HEK293 (cell line): ENCODE measurements around the gene TOR2A.

ENCODE experiments used
- CTCF ChIA-PET: fragments of 350-600 bp; formaldehyde crosslinking; extraction: SDS; loops from one replicate; lab custom pipeline; 2021; ENCODE audit warnings: antibody characterized with exemption; lab: Yijun Ruan, JAX
- POLR2A ChIA-PET: fragments of 300-600 bp; formaldehyde crosslinking; extraction: SDS; loops from one replicate; lab custom pipeline; 2020; ENCODE audit warnings: antibody characterized with exemption, inconsistent platforms; lab: Yijun Ruan, JAX
- H3K27ac ChIP-seq: fragments of 200-500 bp; sonication (Bioruptor generic); 2 replicates; pipeline ENCODE4 v1.5.1; 2014; ENCODE audit warnings: low read depth, low read length, control low read depth, inconsistent platforms; ENCODE audit errors: extremely low read depth
- H3K36me3 ChIP-seq, 2 experiments: fragments of 200-500 bp in 1 of 2; sonication (Bioruptor generic) in 1 of 2; 1 replicate in 1 of 2; 2 replicates in 1 of 2; pipeline ENCODE4 v1.5.1; 2014 to 2017; ENCODE audit warnings: inconsistent platforms in 2 of 2, low read length in 2 of 2; ENCODE audit not compliant: control insufficient read depth in 2 of 2, insufficient read depth in 1 of 2
- H3K4me1 ChIP-seq: fragments of 200-500 bp; sonication (Bioruptor generic); 2 replicates; pipeline ENCODE4 v1.5.1; 2014; ENCODE audit warnings: mild to moderate bottlenecking, low read length, inconsistent platforms; ENCODE audit not compliant: control insufficient read depth, insufficient read depth
- H3K4me3 ChIP-seq: 2 replicates; pipeline ENCODE4 v1.5.1; 2011; ENCODE audit warnings: low read depth, mild to moderate bottlenecking, control low read depth, low read length, moderate library complexity
- H3K9me3 ChIP-seq: fragments of 200-500 bp; sonication (Bioruptor generic); 2 replicates; pipeline ENCODE4 v1.5.1; 2014; ENCODE audit warnings: low read depth, low read length, inconsistent platforms; ENCODE audit not compliant: control insufficient read depth, insufficient read depth
- GLIS2 ChIP-seq: fragments of 450-650 bp; formaldehyde crosslinking; IDR thresholded peaks from 2 replicates; pipeline ENCODE4 v1.5.1; 2016; ENCODE audit warnings: missing biosample characterization, missing genetic modification characterization
- KLF17 ChIP-seq: fragments of 450-650 bp; formaldehyde crosslinking; IDR thresholded peaks from 2 replicates; pipeline ENCODE4 v1.5.1; 2016; ENCODE audit warnings: missing biosample characterization, missing genetic modification characterization
- SCRT1 ChIP-seq: fragments of 450-650 bp; formaldehyde crosslinking; IDR thresholded peaks from 2 replicates; pipeline ENCODE4 v1.5.1; 2016; ENCODE audit warnings: missing biosample characterization, missing genetic modification characterization, borderline replicate concordance
- ZBTB1 ChIP-seq: fragments of 450-650 bp; formaldehyde crosslinking; IDR thresholded peaks from 2 replicates; pipeline ENCODE4 v1.5.1; 2016; ENCODE audit warnings: missing biosample characterization, missing genetic modification characterization
- ZBTB26 ChIP-seq: fragments of 450-650 bp; formaldehyde crosslinking; optimal IDR thresholded peaks from 2 replicates; pipeline ENCODE3; 2016; ENCODE audit warnings: missing biosample characterization, mild to moderate bottlenecking, missing genetic modification characterization
- ZEB2 ChIP-seq: fragments of 450-650 bp; formaldehyde crosslinking; IDR thresholded peaks from 2 replicates; pipeline ENCODE4 v1.5.1; 2016; ENCODE audit warnings: missing biosample characterization, missing genetic modification characterization
- ZNF112 ChIP-seq: fragments of 450-650 bp; formaldehyde crosslinking; IDR thresholded peaks from 2 replicates; pipeline ENCODE4 v1.5.0; 2017; ENCODE audit warnings: missing biosample characterization, missing genetic modification characterization
- ZNF16 ChIP-seq: fragments of 450-650 bp; formaldehyde crosslinking; IDR thresholded peaks from 2 replicates; pipeline ENCODE4 v1.5.1; 2016; ENCODE audit warnings: low read depth, missing biosample characterization, missing genetic modification characterization
- ZNF184 ChIP-seq: fragments of 450-650 bp; IDR thresholded peaks from 2 replicates; pipeline ENCODE4 v1.5.1; 2018; ENCODE audit warnings: missing biosample characterization, mild to moderate bottlenecking, missing genetic modification characterization
- ZNF266 ChIP-seq: fragments of 450-650 bp; formaldehyde crosslinking; IDR thresholded peaks from 2 replicates; pipeline ENCODE4 v1.5.1; 2016; ENCODE audit warnings: missing biosample characterization, missing genetic modification characterization, low read depth
- ZNF354C ChIP-seq: fragments of 450-650 bp; formaldehyde crosslinking; IDR thresholded peaks from 2 replicates; pipeline ENCODE4 v1.5.1; 2016; ENCODE audit warnings: missing biosample characterization, missing genetic modification characterization, low read depth, borderline replicate concordance
- ZNF558 ChIP-seq: fragments of 450-650 bp; formaldehyde crosslinking; IDR thresholded peaks from 2 replicates; pipeline ENCODE4 v1.5.1; 2016; ENCODE audit warnings: missing biosample characterization, missing genetic modification characterization
- ZNF560 ChIP-seq: fragments of 450-650 bp; formaldehyde crosslinking; IDR thresholded peaks from 2 replicates; pipeline ENCODE4 v1.5.1; 2017; ENCODE audit warnings: missing biosample characterization, missing genetic modification characterization, borderline replicate concordance
- ZNF660 ChIP-seq: fragments of 450-650 bp; IDR thresholded peaks from 2 replicates; pipeline ENCODE4 v1.5.1; 2018; ENCODE audit warnings: missing biosample characterization, mild to moderate bottlenecking, missing genetic modification characterization
- ZNF670 ChIP-seq: fragments of 450-650 bp; formaldehyde crosslinking; IDR thresholded peaks from 2 replicates; pipeline ENCODE4 v1.5.1; 2016; ENCODE audit warnings: missing biosample characterization, missing genetic modification characterization, low read depth
- ZSCAN4 ChIP-seq: fragments of 450-650 bp; formaldehyde crosslinking; IDR thresholded peaks from 2 replicates; pipeline ENCODE4 v1.5.1; 2017; ENCODE audit warnings: missing biosample characterization, missing genetic modification characterization
- TF ChIP-seq, protein P1 (sequence below): fragments of 450-650 bp; formaldehyde crosslinking; IDR thresholded peaks from 2 replicates; pipeline ENCODE4 v1.5.1; 2016; ENCODE audit warnings: missing biosample characterization, missing genetic modification characterization
- TF ChIP-seq, protein P2 (sequence below): fragments of 450-650 bp; formaldehyde crosslinking; IDR thresholded peaks from 2 replicates; pipeline ENCODE4 v1.5.1; 2016; ENCODE audit warnings: missing biosample characterization, missing genetic modification characterization

The TOR2A gene

GRCh38 chr9:127690735-127691134 is 44.4 kb downstream of the TOR2A start:
- H3K9me3 ChIP-seq: no peaks in the 10 kb centered on the region
- TF ChIP-seq ZNF354C: no peak
- TF ChIP-seq ZNF558: no peak
- no peak for TF ChIP-seq ZBTB1 (tag by site-specific recombination)
- no peak for TF ChIP-seq ZBTB26 (tag by site-specific recombination)
- no peak for TF ChIP-seq KLF17 (tag by site-specific recombination)
- TF ChIP-seq, protein P1, sequence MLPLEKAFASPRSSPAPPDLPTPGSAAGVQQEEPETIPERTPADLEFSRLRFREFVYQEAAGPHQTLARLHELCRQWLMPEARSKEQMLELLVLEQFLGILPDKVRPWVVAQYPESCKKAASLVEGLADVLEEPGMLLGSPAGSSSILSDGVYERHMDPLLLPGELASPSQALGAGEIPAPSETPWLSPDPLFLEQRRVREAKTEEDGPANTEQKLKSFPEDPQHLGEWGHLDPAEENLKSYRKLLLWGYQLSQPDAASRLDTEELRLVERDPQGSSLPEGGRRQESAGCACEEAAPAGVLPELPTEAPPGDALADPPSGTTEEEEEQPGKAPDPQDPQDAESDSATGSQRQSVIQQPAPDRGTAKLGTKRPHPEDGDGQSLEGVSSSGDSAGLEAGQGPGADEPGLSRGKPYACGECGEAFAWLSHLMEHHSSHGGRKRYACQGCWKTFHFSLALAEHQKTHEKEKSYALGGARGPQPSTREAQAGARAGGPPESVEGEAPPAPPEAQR (tag by site-specific recombination): no peak
- H3K4me1 ChIP-seq: no peaks in the 10 kb centered on the region
- peaks cover 0 to 36% of the 10 kb centered on the region in 2 experiments; a peak in 1 of 3 replicates for H3K36me3 ChIP-seq
- no peak overlapping the region for H3K27ac ChIP-seq
- CTCF ChIA-PET: interaction anchor here (1.0 kb wide), 1 partner anchor 179 kb away, joined by 4 read pairs; no protein-coding TSS in a partner anchor
- POLR2A ChIA-PET: no interaction called here
- H3K4me3 ChIP-seq: no peak overlapping the region

- ChIA-PET POLR2A (no interaction called here), CTCF (interaction anchor here (0.6 kb wide), 1 partner anchor 315 kb away, joined by 4 read pairs; no protein-coding TSS in a partner anchor)
- no peak for TF ChIP-seq SCRT1 (tag by site-specific recombination)
- no peak for TF ChIP-seq ZNF660 (tag by site-specific recombination)
- TF ChIP-seq ZNF266 (tag by site-specific recombination): no peak
- TF ChIP-seq ZNF112 (tag by site-specific recombination): no peak
- no peak for TF ChIP-seq ZNF670
- TF ChIP-seq ZNF560: no peak
- no peak for TF ChIP-seq ZSCAN4
- TF ChIP-seq GLIS2 (tag by site-specific recombination): no peak
- TF ChIP-seq, protein P2, sequence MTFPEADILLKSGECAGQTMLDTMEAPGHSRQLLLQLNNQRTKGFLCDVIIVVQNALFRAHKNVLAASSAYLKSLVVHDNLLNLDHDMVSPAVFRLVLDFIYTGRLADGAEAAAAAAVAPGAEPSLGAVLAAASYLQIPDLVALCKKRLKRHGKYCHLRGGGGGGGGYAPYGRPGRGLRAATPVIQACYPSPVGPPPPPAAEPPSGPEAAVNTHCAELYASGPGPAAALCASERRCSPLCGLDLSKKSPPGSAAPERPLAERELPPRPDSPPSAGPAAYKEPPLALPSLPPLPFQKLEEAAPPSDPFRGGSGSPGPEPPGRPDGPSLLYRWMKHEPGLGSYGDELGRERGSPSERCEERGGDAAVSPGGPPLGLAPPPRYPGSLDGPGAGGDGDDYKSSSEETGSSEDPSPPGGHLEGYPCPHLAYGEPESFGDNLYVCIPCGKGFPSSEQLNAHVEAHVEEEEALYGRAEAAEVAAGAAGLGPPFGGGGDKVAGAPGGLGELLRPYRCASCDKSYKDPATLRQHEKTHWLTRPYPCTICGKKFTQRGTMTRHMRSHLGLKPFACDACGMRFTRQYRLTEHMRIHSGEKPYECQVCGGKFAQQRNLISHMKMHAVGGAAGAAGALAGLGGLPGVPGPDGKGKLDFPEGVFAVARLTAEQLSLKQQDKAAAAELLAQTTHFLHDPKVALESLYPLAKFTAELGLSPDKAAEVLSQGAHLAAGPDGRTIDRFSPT: no peak
- TF ChIP-seq ZNF16 (tag by site-specific recombination): no peak
- TF ChIP-seq ZEB2 (tag by site-specific recombination): no peak
- no peak for TF ChIP-seq ZNF184
- no peaks in the 10 kb centered on the region for H3K9me3 ChIP-seq
- H3K4me1 ChIP-seq: no peaks in the 10 kb centered on the region
- peaks cover 0 to 32% of the 10 kb centered on the region in 2 experiments; a peak in 1 of 3 replicates for H3K36me3 ChIP-seq
- H3K27ac ChIP-seq: no peak overlapping the region
- no peak overlapping the region for H3K4me3 ChIP-seq
Observed at GRCh38 chr9:127689329-127690000, 45.6 kb downstream of the TOR2A start.
